ENCODE data around the gene POLR2J2.
"Not testable (repeated sequence)": the region's sequence is repeated elsewhere in the genome, so short reads cannot be mapped to it uniquely, and the experiment has no call there.

The POLR2J2 gene

GRCh38 chr7:102616507-102617125 lies 54.8 kb downstream of the POLR2J2 start, which contains the start of gene RASA4:
Gene RASA4, minus strand, starts transcription at chr7:102616756. Its CDS starts 67 bp downstream, at chr7:102616689.
- H3K9me3 ChIP-seq (ENCODE audit: insufficient read depth, low read depth, low read length); H3K4me1 ChIP-seq (ENCODE audit: insufficient read depth, low read length); H3K36me3 ChIP-seq (ENCODE audit: insufficient read depth, low read length); H3K27ac ChIP-seq (ENCODE audit: low read depth, low read length); H3K9ac ChIP-seq (ENCODE audit: low read depth, low read length); H3K27me3 ChIP-seq (ENCODE audit: insufficient read depth, low read length): not testable (repeated sequence)
- peak within 1 kb of the TSS; percentile 47 for H3K4me3 ChIP-seq (ENCODE audit: low read length)
- WGBS, result under 1% methylated on average over 13 of the region's 62 CpGs
